ENCODE data around the gene ARHGEF37.
"Not testable (repeated sequence)": the region's sequence is repeated elsewhere in the genome, so short reads cannot be mapped to it uniquely, and the experiment has no call there.

Gene ARHGEF37

GRCh38 chr5:149669273-149669672, 88.0 kb downstream of the ARHGEF37 start:
- not testable (repeated sequence) for DNase-seq (ENCODE audit: low read depth in 2 of 2, low spot score in 1 of 2)

- no peak for DNase-seq (ENCODE audit: low read depth in 2 of 2, low spot score in 1 of 2)
These were observed 90.2 kb downstream of the ARHGEF37 start for GRCh38 chr5:149671544-149671943.

- no peak for DNase-seq (ENCODE audit: low read depth in 2 of 2, low spot score in 1 of 2)
These were observed 91.6 kb downstream of the ARHGEF37 start for GRCh38 chr5:149672701-149673476.

GRCh38 chr5:149674686-149675085, 93.4 kb downstream of the ARHGEF37 start:
- no peak for DNase-seq (ENCODE audit: low read depth in 2 of 2, low spot score in 1 of 2)

GRCh38 chr5:149675610-149676201, 94.4 kb downstream of the ARHGEF37 start:
- DNase-seq (ENCODE audit: low read depth in 2 of 2, low spot score in 1 of 2): no peak

- no peak for DNase-seq (ENCODE audit: low read depth in 2 of 2, low spot score in 1 of 2)
These were observed 96.4 kb downstream of the ARHGEF37 start for GRCh38 chr5:149677731-149678130.

GRCh38 chr5:149679876-149680809, 98.8 kb downstream of the ARHGEF37 start:
- no peak for DNase-seq (ENCODE audit: low read depth in 2 of 2, low spot score in 1 of 2)

- DNase-seq (ENCODE audit: low read depth in 2 of 2, low spot score in 1 of 2): no peak
These were observed 99.5 kb downstream of the ARHGEF37 start for GRCh38 chr5:149680810-149681221.

- no peak for DNase-seq (ENCODE audit: low read depth in 2 of 2, low spot score in 1 of 2)
These were observed 100.0 kb downstream of the ARHGEF37 start for GRCh38 chr5:149681252-149681651.

GRCh38 chr5:149681922-149682321, 100.6 kb downstream of the ARHGEF37 start:
- DNase-seq (ENCODE audit: low read depth in 2 of 2, low spot score in 1 of 2): no peak

- DNase-seq (ENCODE audit: low read depth in 2 of 2, low spot score in 1 of 2): no peak
These were observed 101.3 kb downstream of the ARHGEF37 start for GRCh38 chr5:149682532-149683075.

- DNase-seq (ENCODE audit: low read depth in 2 of 2, low spot score in 1 of 2): no peak
These were observed 102.7 kb downstream of the ARHGEF37 start for GRCh38 chr5:149683964-149684363.

GRCh38 chr5:149684371-149684770, 103.1 kb downstream of the ARHGEF37 start:
- no peak for DNase-seq (ENCODE audit: low read depth in 2 of 2, low spot score in 1 of 2)

Data from stimulated activated CD8-positive, alpha-beta memory T cell treated with anti-CD3 and anti-CD28 coated beads, Interleukin-4, amount 100 ng/mL, for 1 hour (primary cell).